ENCODE measurements around the gene CFAP47.
"Not testable (repeated sequence)": the region's sequence is repeated elsewhere in the genome, so short reads cannot be mapped to it uniquely, and the experiment has no call there.

GRCh38 chrX:36075009-36075408 lies 155.5 kb downstream of the CFAP47 start:
- TF ChIP-seq MAZ (IDR thresholded peaks at IDR 0.05; ENCODE audit: borderline replicate concordance, low read depth, low read length); MAZ (CRISPR knock-in tag; IDR thresholded peaks at IDR 0.05; ENCODE audit: low read depth); ZNF101 (CRISPR knock-in tag; IDR thresholded peaks at IDR 0.05; ENCODE audit: borderline replicate concordance, low read depth); ZNF224 (CRISPR knock-in tag; IDR thresholded peaks at IDR 0.05); ZNF878 (CRISPR knock-in tag; IDR thresholded peaks at IDR 0.05); RAD21 (CRISPR knock-in tag; IDR thresholded peaks at IDR 0.05); ZNF230 (CRISPR knock-in tag; IDR thresholded peaks at IDR 0.05); ZNF3 (CRISPR knock-in tag; IDR thresholded peaks at IDR 0.05); HNF4G (IDR thresholded peaks at IDR 0.05; ENCODE audit: borderline replicate concordance, low read depth, low read length); HNF4G (CRISPR knock-in tag; IDR thresholded peaks at IDR 0.05; ENCODE audit: borderline replicate concordance, low read depth): not testable (repeated sequence)

Measured in HepG2 (cell line).